ENCODE measurements around the gene GALNT18. TPM values are rescaled to one million over a fixed set of nuclear protein-coding genes. Genes with fewer than 3 reads are reported as not detected.

The GALNT18 gene
- total RNA-seq, 2 experiments from 2014 or later: not detected

- no TSS peak for BruUV-seq (replicated peaks)
Observed at GRCh38 chr11:11579012-11579988, 42.5 kb downstream of the GALNT18 start.

GRCh38 chr11:11577932-11578911, 43.6 kb downstream of the GALNT18 start:
- ChIA-PET CTCF (ENCODE audit: unreplicated experiment) (no interaction called here), POLR2A (interaction anchor here (0.6 kb wide), 1 partner anchor 9 kb away, joined by 5 read pairs; no protein-coding TSS in a partner anchor)
- BruUV-seq (replicated peaks): no TSS peak
- no peak overlapping the region for H2AFZ ChIP-seq (ENCODE audit: low read length)
- H3K79me2 ChIP-seq (ENCODE audit: insufficient read depth, low read depth, low read length): no peaks in the 10 kb centered on the region
- no peaks in the 10 kb centered on the region for H3K36me3 ChIP-seq (ENCODE audit: insufficient read depth, low read length)
- intact Hi-C loops (cut with micrococcal nuclease; ENCODE audit: unreplicated experiment): no loop called here
- H3K4me3 ChIP-seq (ENCODE audit: low read depth, low read length, poor library complexity, severe bottlenecking): no peak overlapping the region
- H3K9me2 ChIP-seq (ENCODE audit: insufficient read depth, low read length): no peaks in the 10 kb centered on the region
- no peaks in the 10 kb centered on the region for H3K9me3 ChIP-seq (ENCODE audit: low read length)
- H3K27ac ChIP-seq (ENCODE audit: low read depth, low read length, poor library complexity, severe bottlenecking): no peak overlapping the region
- no peak for TF ChIP-seq EZH2phosphoT487 (IDR thresholded peaks at IDR 0.05; ENCODE audit: borderline replicate concordance, low read depth, low read length)
- TF ChIP-seq CTCF (conservative IDR thresholded peaks at IDR 0.05; ENCODE audit: low read length): no peak
- no peaks in the 10 kb centered on the region for H4K20me1 ChIP-seq (ENCODE audit: insufficient read depth, low read length)
- no peak for DNase-seq (ENCODE audit: low spot score)
- no peak overlapping the region for H3K4me2 ChIP-seq (ENCODE audit: low read length)
- no peaks in the 10 kb centered on the region for H3K4me1 ChIP-seq (ENCODE audit: insufficient read depth, low read length, poor library complexity, severe bottlenecking)

More at GRCh38 chr11:11579012-11579988, 42.5 kb downstream of the GALNT18 start:
- TF ChIP-seq CTCF (conservative IDR thresholded peaks at IDR 0.05; ENCODE audit: low read length): no peak
- TF ChIP-seq EZH2phosphoT487 (IDR thresholded peaks at IDR 0.05; ENCODE audit: borderline replicate concordance, low read depth, low read length): no peak
- no peaks in the 10 kb centered on the region for H3K9me2 ChIP-seq (ENCODE audit: insufficient read depth, low read length)
- H2AFZ ChIP-seq (ENCODE audit: low read length): no peak overlapping the region
- H3K36me3 ChIP-seq (ENCODE audit: insufficient read depth, low read length): no peaks in the 10 kb centered on the region
- H3K4me3 ChIP-seq (ENCODE audit: low read depth, low read length, poor library complexity, severe bottlenecking): no peak overlapping the region
- no peak for DNase-seq (ENCODE audit: low spot score)
- no peaks in the 10 kb centered on the region for H3K9me3 ChIP-seq (ENCODE audit: low read length)
- no peak overlapping the region for H3K27ac ChIP-seq (ENCODE audit: low read depth, low read length, poor library complexity, severe bottlenecking)
- no peaks in the 10 kb centered on the region for H3K4me1 ChIP-seq (ENCODE audit: insufficient read depth, low read length, poor library complexity, severe bottlenecking)
- POLR2A ChIA-PET: no interaction called here
- no peaks in the 10 kb centered on the region for H4K20me1 ChIP-seq (ENCODE audit: insufficient read depth, low read length)
- no peak overlapping the region for H3K4me2 ChIP-seq (ENCODE audit: low read length)
- no peaks in the 10 kb centered on the region for H3K79me2 ChIP-seq (ENCODE audit: insufficient read depth, low read depth, low read length)
- intact Hi-C loops (cut with micrococcal nuclease; ENCODE audit: unreplicated experiment): no loop called here
- CTCF ChIA-PET (ENCODE audit: unreplicated experiment): no interaction called here

Measured in OCI-LY7 (cell line).